ENCODE data around the gene DNER.
"Not testable (repeated sequence)": the region's sequence is repeated elsewhere in the genome, so short reads cannot be mapped to it uniquely, and the experiment has no call there.

The DNER gene

DNA sequence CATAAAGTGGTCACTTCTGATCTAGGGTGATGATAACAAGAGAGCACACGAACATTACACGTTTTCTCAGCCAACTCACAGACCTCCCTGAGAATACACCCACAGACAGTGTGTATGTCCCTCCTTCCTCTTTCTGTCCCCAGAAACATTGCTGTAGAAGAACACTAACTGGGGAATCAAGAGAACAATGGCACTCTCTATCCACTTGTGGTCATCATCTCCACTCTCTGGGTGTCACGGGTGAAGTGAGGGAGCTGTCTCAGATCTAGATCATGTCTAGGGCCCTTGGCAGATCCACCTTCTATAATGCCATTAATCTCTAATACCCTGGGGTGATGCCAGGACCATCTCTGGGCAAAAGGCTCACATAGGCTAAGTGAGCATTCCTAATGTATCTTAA lies 97.9 kb downstream of the DNER start:
- DNase-seq (ENCODE audit: low read depth), result no peak

DNA sequence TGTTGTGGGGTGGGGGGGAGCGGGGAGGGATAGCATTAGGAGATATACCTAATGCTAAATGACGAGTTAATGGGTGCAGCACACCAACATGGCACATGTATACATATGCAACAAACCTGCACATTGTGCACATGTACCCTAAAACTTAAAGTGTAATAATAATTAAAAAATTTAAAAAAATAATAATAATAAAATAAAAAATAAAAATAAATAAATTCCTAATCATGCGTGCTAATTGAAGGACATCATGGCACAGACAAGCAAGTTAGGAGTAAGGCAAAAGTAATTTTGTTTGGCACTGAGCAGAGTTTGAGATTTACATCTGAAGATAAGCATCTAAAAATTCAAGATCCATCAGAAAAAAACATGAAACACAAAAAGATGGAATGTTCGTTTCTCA lies 100.3 kb downstream of the DNER start:
- not testable (repeated sequence) for DNase-seq (ENCODE audit: low read depth)

GRCh38 chr2:229612384-229612971 lies 101.9 kb downstream of the DNER start:
- DNase-seq (ENCODE audit: low read depth), result no peak

DNA sequence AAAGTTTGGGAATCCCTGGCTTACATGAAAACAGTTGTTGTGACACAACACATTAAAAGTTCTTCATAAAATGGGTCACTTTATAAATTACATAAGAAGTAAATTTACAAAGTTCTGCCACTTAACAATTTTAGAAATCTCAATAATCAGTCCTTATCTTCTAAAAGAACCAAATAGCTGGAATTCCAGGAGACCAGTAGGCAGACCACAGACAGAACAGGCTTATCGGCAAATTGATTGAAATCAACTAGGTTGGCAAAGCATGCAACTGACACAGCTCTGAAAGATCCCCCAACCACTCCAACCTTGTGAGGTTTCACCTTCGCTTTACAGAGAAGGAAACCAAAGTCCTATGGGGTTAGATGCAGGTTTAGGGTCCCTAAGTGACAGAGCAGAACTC lies 103.0 kb downstream of the DNER start:
- DNase-seq (ENCODE audit: low read depth), result no peak

GRCh38 chr2:229610872-229611271 lies 103.5 kb downstream of the DNER start:
- no peak for DNase-seq (ENCODE audit: low read depth)

GRCh38 chr2:229610333-229610732 lies 104.0 kb downstream of the DNER start:
- DNase-seq (ENCODE audit: low read depth), result no peak

- DNase-seq (ENCODE audit: low read depth), result no peak
These were observed 112.4 kb downstream of the DNER start for GRCh38 chr2:229601936-229602335.

DNA sequence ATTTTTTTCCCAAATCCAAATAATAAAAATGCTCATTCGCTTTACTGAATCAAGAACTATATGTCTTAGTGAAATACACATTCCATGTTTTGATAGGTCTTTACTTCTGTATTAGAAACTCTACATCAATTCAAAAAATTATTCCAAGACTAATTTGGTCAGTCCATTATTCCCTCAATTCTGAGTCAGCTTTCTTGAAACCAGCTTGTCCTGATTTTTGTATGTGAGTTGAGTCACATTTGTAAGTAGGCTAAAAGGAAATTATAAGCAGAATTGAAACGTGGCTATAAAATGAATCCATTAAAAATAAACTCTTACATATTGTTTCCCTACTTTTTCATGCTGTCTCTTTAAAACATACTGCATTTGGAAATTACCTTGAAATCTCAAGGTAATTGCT lies 113.0 kb downstream of the DNER start:
- DNase-seq (ENCODE audit: low read depth), result no peak

GRCh38 chr2:229598227-229598626 lies 116.1 kb downstream of the DNER start:
- DNase-seq (ENCODE audit: low read depth), result no peak

DNA sequence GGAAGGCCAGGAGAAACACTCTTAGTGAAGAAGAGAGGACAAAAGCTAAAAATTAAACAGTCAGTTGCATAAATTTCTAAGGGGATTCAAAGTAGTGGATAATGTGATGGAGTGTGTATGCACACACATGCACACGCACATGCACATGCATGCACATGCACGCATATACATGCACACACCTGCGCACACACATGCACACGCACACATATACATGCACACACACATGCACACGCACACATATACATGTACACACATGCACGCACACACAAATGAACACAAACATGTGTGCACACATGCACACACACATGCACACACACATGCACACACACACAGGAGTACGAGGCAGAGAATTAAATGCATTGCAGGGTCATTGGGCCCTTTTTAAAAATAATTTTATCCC lies 117.6 kb downstream of the DNER start:
- no peak for DNase-seq (ENCODE audit: low read depth)

- DNase-seq (ENCODE audit: low read depth), result no peak
These were observed 122.7 kb downstream of the DNER start for GRCh38 chr2:229591611-229592010.

GRCh38 chr2:229586746-229587705 lies 127.3 kb downstream of the DNER start:
- no peak for DNase-seq (ENCODE audit: low read depth)

DNA sequence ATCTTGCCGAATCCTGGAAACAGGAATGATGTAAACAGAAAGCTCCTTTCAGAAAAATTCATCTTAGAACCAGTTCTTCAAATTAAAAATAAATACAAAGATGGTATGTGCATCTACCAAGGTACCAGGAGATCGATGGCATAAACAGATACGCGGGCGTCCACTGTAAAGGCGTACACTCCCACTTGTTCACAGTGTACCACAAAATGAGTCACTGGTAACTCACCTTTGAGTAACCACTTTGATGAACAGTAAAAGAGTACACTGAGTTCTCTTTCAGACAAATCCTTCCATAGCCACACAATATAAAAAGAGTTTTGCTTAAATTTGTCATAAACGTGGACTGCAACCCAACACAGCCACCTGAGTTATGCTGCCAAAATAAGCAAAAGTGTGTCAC lies 128.3 kb downstream of the DNER start:
- no peak for DNase-seq (ENCODE audit: low read depth)

DNA sequence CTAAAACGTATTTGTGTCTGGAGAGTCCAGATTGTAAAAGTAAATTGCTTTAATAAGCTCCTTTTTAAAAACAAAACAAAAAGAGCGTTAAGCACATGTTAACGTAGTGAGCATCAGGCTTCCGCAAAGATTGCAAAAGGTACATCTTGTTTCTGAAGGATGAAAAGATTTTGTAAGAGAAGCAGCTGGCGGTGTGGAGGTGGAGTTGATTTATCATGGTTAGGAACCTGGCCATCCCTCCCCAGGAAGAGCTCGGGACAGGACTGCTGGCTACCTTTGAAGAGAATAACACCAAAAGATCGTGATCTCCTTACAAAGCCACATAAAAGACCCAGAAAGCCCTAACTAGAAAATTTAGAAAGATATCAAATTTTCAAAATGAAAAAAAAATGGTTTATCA lies 132.2 kb downstream of the DNER start:
- no peak for DNase-seq (ENCODE audit: low read depth)

DNA sequence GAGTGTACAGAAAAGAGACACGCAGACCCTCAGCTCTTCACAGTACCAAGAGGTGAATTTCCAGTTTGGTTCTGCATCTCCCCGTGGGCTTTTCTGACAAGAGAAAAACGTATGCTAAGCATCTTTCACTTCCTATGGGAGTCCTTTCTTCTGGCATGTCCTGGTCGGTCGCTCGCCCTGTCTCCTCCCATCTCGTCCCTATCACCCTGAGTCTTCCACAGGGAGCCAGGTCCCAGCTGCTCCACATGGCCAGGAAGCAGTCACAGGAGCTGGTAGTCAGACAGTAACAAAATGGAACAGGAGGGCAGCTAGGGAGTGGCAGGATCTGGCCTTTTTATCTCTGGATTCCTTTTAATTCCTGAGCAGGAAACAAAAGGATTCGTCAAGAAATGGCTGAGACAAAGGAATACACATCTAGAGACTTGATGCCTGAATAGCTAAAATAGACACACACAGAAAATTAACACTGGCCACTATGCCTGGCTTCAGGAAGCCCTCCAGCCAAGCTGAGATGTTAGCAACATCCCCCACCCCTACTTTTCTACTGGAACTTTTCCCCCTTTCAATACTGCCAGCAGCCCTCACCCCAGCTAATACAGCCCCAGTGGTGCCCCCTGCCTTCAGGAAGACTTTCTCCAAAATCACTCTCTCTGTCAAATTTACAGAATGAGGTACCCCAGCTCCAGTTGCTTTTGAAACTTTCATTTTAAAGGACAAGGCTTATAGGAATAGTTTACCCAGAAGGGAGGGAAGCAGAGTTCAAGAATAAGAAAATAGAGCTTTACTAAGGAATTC lies 136.1 kb downstream of the DNER start:
- DNase-seq (ENCODE audit: low read depth), result no peak

- no peak for DNase-seq (ENCODE audit: low read depth)
These were observed 138.6 kb downstream of the DNER start for GRCh38 chr2:229575569-229576315.

GRCh38 chr2:229572507-229573271 lies 141.7 kb downstream of the DNER start:
- no peak for DNase-seq (ENCODE audit: low read depth)

DNA sequence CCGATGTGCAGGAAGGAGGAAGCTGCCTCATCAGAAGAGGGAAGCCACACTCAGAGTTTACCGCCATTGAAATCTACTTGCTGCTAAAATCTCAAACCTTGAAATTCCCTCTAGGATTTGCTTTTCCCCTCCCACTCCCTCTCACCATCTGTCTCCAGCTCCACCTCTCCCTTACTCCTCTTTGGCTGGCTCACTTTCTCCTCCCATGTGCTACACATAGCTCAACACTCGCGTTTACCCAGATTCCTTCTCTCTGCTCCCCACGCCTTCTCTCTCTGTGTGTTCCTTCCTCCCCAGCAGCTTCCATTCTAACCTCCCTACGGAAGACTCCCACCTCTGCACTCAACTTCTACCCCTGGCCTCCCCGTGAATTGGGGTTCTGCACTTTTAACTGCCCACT lies 143.1 kb downstream of the DNER start:
- no peak for DNase-seq (ENCODE audit: low read depth)

DNA sequence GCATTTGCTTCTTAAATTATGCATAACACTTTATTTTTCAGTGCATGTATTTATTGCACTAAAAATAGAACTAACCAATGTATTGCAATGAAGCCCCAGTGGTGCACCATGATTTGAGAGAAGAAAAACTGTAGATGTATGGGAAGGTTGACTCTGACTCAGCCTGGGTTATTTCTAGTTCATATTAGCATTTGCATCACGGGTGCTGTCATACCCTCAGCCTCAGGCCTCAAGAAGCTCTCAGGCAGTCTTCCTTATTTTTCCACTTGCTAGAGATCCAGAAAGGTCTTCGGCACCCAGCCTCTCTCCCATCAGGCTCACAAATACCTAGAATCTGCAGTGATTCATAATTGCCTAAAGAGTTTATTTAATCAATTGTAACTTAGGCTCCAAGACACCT lies 148.0 kb downstream of the DNER start:
- no peak for DNase-seq (ENCODE audit: low read depth)

- no peak for DNase-seq (ENCODE audit: low read depth)
These were observed 150.0 kb downstream of the DNER start for GRCh38 chr2:229564300-229564907.

DNA sequence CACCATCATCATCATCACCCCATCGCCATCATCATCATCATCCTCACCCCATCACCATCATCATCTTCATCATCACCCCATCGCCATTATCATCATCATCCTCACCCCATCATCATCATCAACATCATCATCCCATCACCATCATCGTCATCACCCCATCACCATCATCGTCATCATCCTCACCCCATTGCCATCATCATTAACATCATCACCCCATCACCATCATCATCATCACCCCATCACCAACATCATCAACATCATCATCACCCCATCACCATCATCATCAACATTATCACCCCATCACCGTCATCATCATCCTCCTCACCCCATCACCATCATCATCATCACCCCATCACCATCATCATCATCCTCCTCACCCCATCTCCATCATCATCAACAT lies 151.0 kb downstream of the DNER start:
- no peak for DNase-seq (ENCODE audit: low read depth)
